Erythroblast (primary cell): Measurements from ENCODE around the gene GPR75.
"Not testable (repeated sequence)": the region's sequence is repeated elsewhere in the genome, so short reads cannot be mapped to it uniquely, and the experiment has no call there.

Experiments used
- DNase-seq, 2 experiments: peaks; one replicate each; lab custom pipeline; 2025; lab: John Stamatoyannopoulos, UW
- GATA1 ChIP-seq: IDR thresholded peaks from 2 replicates; pipeline ENCODE4 v1.6.1; 2011; ENCODE audit warnings: low read depth, mild to moderate bottlenecking, control low read depth, low read length, moderate library complexity
- POLR2A ChIP-seq: IDR thresholded peaks from 2 replicates; pipeline ENCODE4 v1.6.1; 2011; ENCODE audit warnings: mild to moderate bottlenecking, low read length

GPR75 gene

GRCh38 chr2:53867169-53867568 is 7.4 kb upstream of the GPR75 start:
- TF ChIP-seq POLR2A = no peak
- no peak for TF ChIP-seq GATA1
- no peak for DNase-seq

- no peak for DNase-seq
- TF ChIP-seq GATA1 (no peak), POLR2A (no peak)
Measured at GRCh38 chr2:53865962-53866361, 6.2 kb upstream of the GPR75 start.

GRCh38 chr2:53865264-53865663 is 5.5 kb upstream of the GPR75 start:
- no peak for TF ChIP-seq GATA1
- no peak for TF ChIP-seq POLR2A
- DNase-seq = no peak

DNA sequence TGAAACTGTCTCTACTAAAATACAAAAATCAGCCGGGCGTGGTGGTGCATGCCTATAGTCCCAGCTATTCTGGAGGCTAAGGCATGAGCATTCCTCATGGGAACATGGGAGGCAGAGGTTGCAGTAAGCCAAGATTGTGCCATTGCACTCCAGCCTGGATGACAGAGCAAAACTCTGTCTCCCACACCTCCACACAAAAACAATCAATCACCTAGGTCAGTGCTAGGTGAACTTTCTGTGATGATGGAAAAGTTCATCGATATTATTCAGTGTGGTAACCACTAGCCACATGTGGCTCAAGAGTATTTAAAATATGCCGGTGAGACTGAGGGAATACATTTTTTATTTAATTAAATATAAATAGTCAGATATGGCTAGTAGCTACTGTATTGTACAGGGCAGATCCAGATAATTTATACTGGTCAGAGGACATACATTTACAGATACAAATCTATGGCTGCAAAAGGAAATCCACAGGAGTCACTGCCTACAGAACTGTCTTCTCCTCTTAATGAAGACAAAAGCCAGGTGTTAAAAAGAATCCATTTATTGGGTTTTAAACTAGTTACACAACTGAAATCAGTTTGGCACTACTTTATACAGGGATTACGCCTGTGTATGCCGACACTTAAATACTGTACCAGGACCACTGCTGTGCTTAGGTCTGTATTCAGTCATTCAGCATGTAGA is 3.9 kb upstream of the GPR75 start:
- TF ChIP-seq GATA1 = no peak
- TF ChIP-seq POLR2A = no peak
- DNase-seq = no peak

- no peak for DNase-seq
- TF ChIP-seq POLR2A (no peak), GATA1 (no peak)
Measured at GRCh38 chr2:53861824-53862223, 2.1 kb upstream of the GPR75 start.

GRCh38 chr2:53856272-53856671 is 3.5 kb downstream of the GPR75 start:
- TF ChIP-seq GATA1 (no peak), POLR2A (no peak)

DNA sequence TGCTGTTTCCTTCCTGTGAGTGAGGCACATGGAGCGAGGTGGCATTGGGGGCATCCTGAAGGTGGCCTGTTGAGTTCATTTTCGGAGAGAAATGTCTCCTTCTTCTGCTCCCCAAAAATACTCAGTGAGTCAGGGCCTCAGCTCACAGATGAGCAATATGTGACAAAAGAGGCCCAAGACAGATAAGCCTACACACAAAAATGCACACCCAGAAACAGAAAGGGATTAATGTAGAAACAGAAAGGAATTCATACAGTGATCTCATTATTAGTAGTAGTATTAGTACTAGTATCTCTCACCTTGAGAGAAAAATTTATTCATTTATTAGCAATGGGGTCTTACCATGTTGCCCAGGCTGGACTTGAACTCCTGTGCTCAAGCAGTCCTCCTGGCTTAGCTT is 5.1 kb downstream of the GPR75 start:
- TF ChIP-seq POLR2A (no peak), GATA1 (no peak)
- no peak for DNase-seq

More at GRCh38 chr2:53856272-53856671, 3.5 kb downstream of the GPR75 start:
- no peak for DNase-seq

GRCh38 chr2:53852532-53852931 is 7.2 kb downstream of the GPR75 start:
- TF ChIP-seq GATA1 (no peak), POLR2A (no peak)
- DNase-seq = no peak

- not testable (repeated sequence) for DNase-seq
Measured at GRCh38 chr2:53851052-53851757, 8.6 kb downstream of the GPR75 start.

- no peak for TF ChIP-seq GATA1
- no peak for TF ChIP-seq POLR2A
- no peak for DNase-seq
Measured at GRCh38 chr2:53848062-53848461, 11.7 kb downstream of the GPR75 start.

DNA sequence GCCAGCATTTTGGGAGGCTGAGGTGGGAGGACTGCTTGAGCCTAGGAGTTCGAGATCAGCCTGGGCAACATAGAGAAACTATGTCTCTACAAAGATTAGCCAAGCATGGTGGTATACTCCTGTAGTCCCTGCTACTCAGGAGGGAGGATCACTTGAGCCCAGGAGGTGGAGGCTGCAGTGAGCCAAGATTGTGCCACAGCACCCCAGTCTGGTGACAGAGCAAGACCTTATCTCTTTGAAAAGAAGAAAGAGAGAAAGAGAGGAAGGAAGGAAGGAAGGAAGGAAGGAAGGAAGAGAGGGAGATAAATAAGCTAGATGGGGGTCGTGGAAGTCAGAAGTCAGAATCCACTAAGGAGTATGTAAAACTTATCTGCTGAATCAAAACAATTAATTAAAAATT is 16.2 kb downstream of the GPR75 start:
- DNase-seq = no peak
- TF ChIP-seq GATA1 (no peak), POLR2A (no peak)

DNA sequence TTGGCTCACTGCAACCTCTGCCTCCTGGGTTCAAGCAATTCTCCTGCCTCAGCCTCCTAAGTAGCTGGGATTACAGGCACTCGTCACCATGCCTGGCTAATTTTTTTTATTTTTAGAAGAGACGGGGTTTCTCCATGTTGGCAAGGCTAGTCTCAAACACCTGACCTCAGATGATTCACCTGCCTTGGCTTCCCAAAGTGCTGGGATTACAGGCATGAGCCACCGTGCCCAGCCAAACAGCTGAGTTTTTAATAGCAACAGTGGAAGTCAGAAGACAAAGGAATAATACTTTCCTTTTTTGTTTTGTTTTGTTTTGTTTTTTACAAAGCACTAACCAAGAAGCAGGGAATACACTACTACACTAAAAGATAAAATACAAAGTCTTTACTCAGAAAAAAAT is 16.9 kb downstream of the GPR75 start:
- no peak for TF ChIP-seq POLR2A
- no peak for TF ChIP-seq GATA1
- DNase-seq = no peak

DNA sequence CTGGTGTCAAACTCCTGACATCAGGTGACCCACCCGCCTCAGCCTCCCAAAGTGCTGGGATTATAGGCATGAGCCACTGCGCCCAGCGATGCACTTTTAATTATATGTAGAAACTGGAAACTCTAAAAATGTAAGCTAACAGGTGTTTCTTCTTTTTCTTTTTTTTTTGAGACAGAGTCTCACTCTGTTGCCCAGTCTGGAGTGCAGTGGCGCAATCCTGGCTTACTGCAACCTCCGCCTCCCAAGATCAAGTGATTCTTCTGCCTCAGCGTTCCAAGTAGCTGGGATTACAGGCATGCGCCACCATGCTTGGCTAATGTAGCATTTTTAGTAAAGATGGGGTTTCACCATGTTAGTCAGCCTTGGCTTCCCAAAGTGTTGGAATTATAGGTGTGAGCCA is 18.1 kb downstream of the GPR75 start:
- not testable (repeated sequence) for DNase-seq

DNA sequence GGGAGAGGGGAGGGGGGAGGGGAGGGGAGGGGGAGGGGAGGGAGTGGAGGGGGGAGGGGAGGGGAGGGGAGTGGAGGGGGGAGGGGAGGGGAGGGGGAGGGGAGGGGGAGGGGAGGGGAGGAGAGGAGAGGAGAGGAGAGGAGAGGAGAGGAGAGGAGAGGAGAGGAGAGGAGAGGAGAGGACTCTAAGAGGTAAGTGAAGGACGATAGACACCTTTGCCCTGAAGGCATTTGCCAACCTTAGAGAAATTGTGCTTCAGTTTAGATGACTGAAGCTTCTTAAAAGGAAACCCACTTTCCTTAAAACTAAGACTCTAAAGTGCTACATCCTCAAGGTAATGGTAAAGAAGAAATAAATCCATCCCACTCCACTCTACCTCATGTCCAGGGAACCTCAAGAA is 19.2 kb downstream of the GPR75 start:
- TF ChIP-seq GATA1 (no peak), POLR2A (no peak)
- no peak for DNase-seq

DNA sequence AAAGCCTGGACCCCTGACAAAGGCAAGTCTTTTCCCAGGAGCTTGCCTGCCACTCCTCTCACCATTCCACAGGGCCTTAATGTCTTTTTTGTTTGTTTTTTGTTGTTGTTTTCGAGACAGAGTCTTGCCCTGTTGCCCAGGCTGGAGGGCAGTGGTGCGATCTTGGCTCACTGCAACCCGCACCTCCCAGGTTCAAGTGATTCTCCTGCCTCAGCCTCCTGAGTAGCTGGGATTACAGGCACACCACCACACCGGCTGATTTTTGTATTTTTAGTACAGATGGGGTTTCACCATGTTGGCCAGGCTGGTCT is 29.8 kb downstream of the GPR75 start:
- DNase-seq = not testable (repeated sequence)
